RKO (cell line): ENCODE data around the gene TRMT1.
"Not testable (repeated sequence)": the region's sequence is repeated elsewhere in the genome, so short reads cannot be mapped to it uniquely, and the experiment has no call there.

Source experiments
- DNase-seq: peaks from one replicate; pipeline ENCODE4 v3.0.0-alpha.2; 2016; ENCODE audit warnings: low spot score

Gene TRMT1

GRCh38 chr19:13150187-13150930 lies 33.8 kb upstream of the TRMT1 start, which contains the start of the genes IER2 and STX10:
Gene IER2 (plus strand): TSS chr19:13150411. CDS start chr19:13153187, 2,776 bp downstream.
Gene STX10 (minus strand): TSS chr19:13150375. CDS start chr19:13150173, 202 bp downstream.
- DNase-seq: peak; percentile 96

GRCh38 chr19:13149628-13150186 lies 33.2 kb upstream of the TRMT1 start:
- peak; percentile 82 for DNase-seq

GRCh38 chr19:13149173-13149627 lies 32.7 kb upstream of the TRMT1 start:
- DNase-seq: not testable (repeated sequence)

GRCh38 chr19:13146763-13147563 lies 30.4 kb upstream of the TRMT1 start:
- DNase-seq: peak; percentile 35

- DNase-seq: no peak
These were observed 23.2 kb upstream of the TRMT1 start for GRCh38 chr19:13139633-13140311.

- no peak for DNase-seq
These were observed 22.3 kb upstream of the TRMT1 start for GRCh38 chr19:13138916-13139198.

- no peak for DNase-seq
These were observed 21.8 kb upstream of the TRMT1 start for GRCh38 chr19:13138171-13138915.

GRCh38 chr19:13137290-13137794 lies 20.8 kb upstream of the TRMT1 start:
- DNase-seq: no peak

- DNase-seq: no peak
These were observed 18.8 kb upstream of the TRMT1 start for GRCh38 chr19:13135068-13136062.

GRCh38 chr19:13134626-13135025 lies 18.1 kb upstream of the TRMT1 start:
- no peak for DNase-seq

GRCh38 chr19:13133241-13133870 lies 16.8 kb upstream of the TRMT1 start:
- DNase-seq: no peak

- DNase-seq: no peak
These were observed 16.1 kb upstream of the TRMT1 start for GRCh38 chr19:13132471-13133180.

GRCh38 chr19:13130886-13131490 lies 14.4 kb upstream of the TRMT1 start:
- DNase-seq: no peak

- DNase-seq: no peak
These were observed 12.8 kb upstream of the TRMT1 start for GRCh38 chr19:13129384-13129783.

GRCh38 chr19:13128583-13128982 lies 12.0 kb upstream of the TRMT1 start:
- no peak for DNase-seq

- DNase-seq: no peak
These were observed 11.5 kb upstream of the TRMT1 start for GRCh38 chr19:13127811-13128575.

GRCh38 chr19:13127051-13127450 lies 10.5 kb upstream of the TRMT1 start:
- DNase-seq: no peak
